ENCODE measurements around the gene RNU6-7.

RNU6-7 gene

GRCh38 chr14:32201816-32202490 lies at the start of gene RNU6-7:
Gene RNU6-7 (plus strand): TSS chr14:32202045.
- Histone ChIP-seq H3K27me3 (ENCODE audit: control insufficient read depth in 1 of 2, insufficient read depth in 2 of 2, low read length in 2 of 2) (no peaks in the 10 kb centered on the region), H3K9ac (ENCODE audit: low read depth in 1 of 2, low read length in 2 of 2) (peak within 1 kb of the TSS; percentile 66 to 69), H3K4me3 (ENCODE audit: low read depth in 1 of 2, low read length in 2 of 2) (peak within 1 kb of the TSS; percentile 87 to 91), H3K27ac (ENCODE audit: low read depth, low read length) (peak within 1 kb of the TSS; percentile 86), H3K4me1 (ENCODE audit: control insufficient read depth in 1 of 2, insufficient read depth in 2 of 2, low read length in 2 of 2) (peaks cover 23% of the 10 kb centered on the region in 2 donors), H3K9me3 (ENCODE audit: control insufficient read depth in 1 of 2, low read length in 2 of 2) (no peaks in the 10 kb centered on the region), H3K36me3 (ENCODE audit: control insufficient read depth in 1 of 2, insufficient read depth in 2 of 2, low read length in 2 of 2) (no peaks in the 10 kb centered on the region)

- Histone ChIP-seq H3K36me3 (ENCODE audit: control insufficient read depth in 1 of 2, insufficient read depth in 2 of 2, low read length in 2 of 2) (no peaks in the 10 kb centered on the region), H3K4me1 (ENCODE audit: control insufficient read depth in 1 of 2, insufficient read depth in 2 of 2, low read length in 2 of 2) (no peaks in the 10 kb centered on the region), H3K9ac (ENCODE audit: low read depth in 1 of 2, low read length in 2 of 2) (no peak overlapping the region), H3K9me3 (ENCODE audit: control insufficient read depth in 1 of 2, low read length in 2 of 2) (no peaks in the 10 kb centered on the region), H3K4me3 (ENCODE audit: low read depth in 1 of 2, low read length in 2 of 2) (no peak overlapping the region), H3K27me3 (ENCODE audit: control insufficient read depth in 1 of 2, insufficient read depth in 2 of 2, low read length in 2 of 2) (no peaks in the 10 kb centered on the region), H3K27ac (ENCODE audit: low read depth, low read length) (no peak overlapping the region)
These were observed 35.8 kb upstream of the RNU6-7 start for GRCh38 chr14:32166029-32166428.

- Histone ChIP-seq H3K36me3 (ENCODE audit: control insufficient read depth in 1 of 2, insufficient read depth in 2 of 2, low read length in 2 of 2) (no peaks in the 10 kb centered on the region), H3K9me3 (ENCODE audit: control insufficient read depth in 1 of 2, low read length in 2 of 2) (no peaks in the 10 kb centered on the region), H3K9ac (ENCODE audit: low read depth in 1 of 2, low read length in 2 of 2) (no peak overlapping the region), H3K27ac (ENCODE audit: low read depth, low read length) (no peak overlapping the region), H3K27me3 (ENCODE audit: control insufficient read depth in 1 of 2, insufficient read depth in 2 of 2, low read length in 2 of 2) (no peaks in the 10 kb centered on the region), H3K4me1 (ENCODE audit: control insufficient read depth in 1 of 2, insufficient read depth in 2 of 2, low read length in 2 of 2) (no peaks in the 10 kb centered on the region), H3K4me3 (ENCODE audit: low read depth in 1 of 2, low read length in 2 of 2) (no peak overlapping the region)
These were observed 34.9 kb upstream of the RNU6-7 start for GRCh38 chr14:32166924-32167323.

GRCh38 chr14:32167907-32168306 lies 33.9 kb upstream of the RNU6-7 start:
- H3K27ac ChIP-seq (ENCODE audit: low read depth, low read length): no peak overlapping the region
- no peaks in the 10 kb centered on the region for H3K27me3 ChIP-seq (ENCODE audit: control insufficient read depth in 1 of 2, insufficient read depth in 2 of 2, low read length in 2 of 2)
- no peaks in the 10 kb centered on the region for H3K36me3 ChIP-seq (ENCODE audit: control insufficient read depth in 1 of 2, insufficient read depth in 2 of 2, low read length in 2 of 2)
- no peaks in the 10 kb centered on the region for H3K4me1 ChIP-seq (ENCODE audit: control insufficient read depth in 1 of 2, insufficient read depth in 2 of 2, low read length in 2 of 2)
- H3K9me3 ChIP-seq (ENCODE audit: control insufficient read depth in 1 of 2, low read length in 2 of 2): no peaks in the 10 kb centered on the region
- no peak overlapping the region for H3K9ac ChIP-seq (ENCODE audit: low read depth in 1 of 2, low read length in 2 of 2)
- no peak overlapping the region for H3K4me3 ChIP-seq (ENCODE audit: low read depth in 1 of 2, low read length in 2 of 2)

GRCh38 chr14:32169191-32169590 lies 32.7 kb upstream of the RNU6-7 start:
- Histone ChIP-seq H3K9ac (ENCODE audit: low read depth in 1 of 2, low read length in 2 of 2) (no peak overlapping the region), H3K27ac (ENCODE audit: low read depth, low read length) (no peak overlapping the region), H3K36me3 (ENCODE audit: control insufficient read depth in 1 of 2, insufficient read depth in 2 of 2, low read length in 2 of 2) (no peaks in the 10 kb centered on the region), H3K4me1 (ENCODE audit: control insufficient read depth in 1 of 2, insufficient read depth in 2 of 2, low read length in 2 of 2) (no peaks in the 10 kb centered on the region), H3K4me3 (ENCODE audit: low read depth in 1 of 2, low read length in 2 of 2) (no peak overlapping the region), H3K9me3 (ENCODE audit: control insufficient read depth in 1 of 2, low read length in 2 of 2) (no peaks in the 10 kb centered on the region), H3K27me3 (ENCODE audit: control insufficient read depth in 1 of 2, insufficient read depth in 2 of 2, low read length in 2 of 2) (no peaks in the 10 kb centered on the region)

GRCh38 chr14:32171469-32171868 lies 30.4 kb upstream of the RNU6-7 start:
- Histone ChIP-seq H3K27me3 (ENCODE audit: control insufficient read depth in 1 of 2, insufficient read depth in 2 of 2, low read length in 2 of 2) (no peaks in the 10 kb centered on the region), H3K9ac (ENCODE audit: low read depth in 1 of 2, low read length in 2 of 2) (no peak overlapping the region), H3K27ac (ENCODE audit: low read depth, low read length) (no peak overlapping the region), H3K36me3 (ENCODE audit: control insufficient read depth in 1 of 2, insufficient read depth in 2 of 2, low read length in 2 of 2) (no peaks in the 10 kb centered on the region), H3K4me3 (ENCODE audit: low read depth in 1 of 2, low read length in 2 of 2) (no peak overlapping the region), H3K9me3 (ENCODE audit: control insufficient read depth in 1 of 2, low read length in 2 of 2) (no peaks in the 10 kb centered on the region), H3K4me1 (ENCODE audit: control insufficient read depth in 1 of 2, insufficient read depth in 2 of 2, low read length in 2 of 2) (no peaks in the 10 kb centered on the region)

- Histone ChIP-seq H3K4me3 (ENCODE audit: low read depth in 1 of 2, low read length in 2 of 2) (no peak overlapping the region), H3K9me3 (ENCODE audit: control insufficient read depth in 1 of 2, low read length in 2 of 2) (peaks cover 0 to 6% of the 10 kb centered on the region in 2 donors), H3K27me3 (ENCODE audit: control insufficient read depth in 1 of 2, insufficient read depth in 2 of 2, low read length in 2 of 2) (no peaks in the 10 kb centered on the region), H3K36me3 (ENCODE audit: control insufficient read depth in 1 of 2, insufficient read depth in 2 of 2, low read length in 2 of 2) (no peaks in the 10 kb centered on the region), H3K4me1 (ENCODE audit: control insufficient read depth in 1 of 2, insufficient read depth in 2 of 2, low read length in 2 of 2) (no peaks in the 10 kb centered on the region), H3K9ac (ENCODE audit: low read depth in 1 of 2, low read length in 2 of 2) (no peak overlapping the region), H3K27ac (ENCODE audit: low read depth, low read length) (no peak overlapping the region)
These were observed 18.4 kb upstream of the RNU6-7 start for GRCh38 chr14:32183151-32184058.

GRCh38 chr14:32185097-32185496 lies 16.7 kb upstream of the RNU6-7 start:
- Histone ChIP-seq H3K27ac (ENCODE audit: low read depth, low read length) (no peak overlapping the region), H3K9ac (ENCODE audit: low read depth in 1 of 2, low read length in 2 of 2) (no peak overlapping the region), H3K27me3 (ENCODE audit: control insufficient read depth in 1 of 2, insufficient read depth in 2 of 2, low read length in 2 of 2) (no peaks in the 10 kb centered on the region), H3K4me3 (ENCODE audit: low read depth in 1 of 2, low read length in 2 of 2) (no peak overlapping the region), H3K9me3 (ENCODE audit: control insufficient read depth in 1 of 2, low read length in 2 of 2) (peaks cover 0 to 6% of the 10 kb centered on the region in 2 donors), H3K36me3 (ENCODE audit: control insufficient read depth in 1 of 2, insufficient read depth in 2 of 2, low read length in 2 of 2) (no peaks in the 10 kb centered on the region), H3K4me1 (ENCODE audit: control insufficient read depth in 1 of 2, insufficient read depth in 2 of 2, low read length in 2 of 2) (no peaks in the 10 kb centered on the region)

GRCh38 chr14:32186248-32186647 lies 15.6 kb upstream of the RNU6-7 start:
- peaks cover 0 to 6% of the 10 kb centered on the region in 2 donors for H3K9me3 ChIP-seq (ENCODE audit: control insufficient read depth in 1 of 2, low read length in 2 of 2)
- H3K9ac ChIP-seq (ENCODE audit: low read depth in 1 of 2, low read length in 2 of 2): no peak overlapping the region
- no peak overlapping the region for H3K27ac ChIP-seq (ENCODE audit: low read depth, low read length)
- no peak overlapping the region for H3K4me3 ChIP-seq (ENCODE audit: low read depth in 1 of 2, low read length in 2 of 2)
- H3K27me3 ChIP-seq (ENCODE audit: control insufficient read depth in 1 of 2, insufficient read depth in 2 of 2, low read length in 2 of 2): no peaks in the 10 kb centered on the region
- H3K36me3 ChIP-seq (ENCODE audit: control insufficient read depth in 1 of 2, insufficient read depth in 2 of 2, low read length in 2 of 2): no peaks in the 10 kb centered on the region
- no peaks in the 10 kb centered on the region for H3K4me1 ChIP-seq (ENCODE audit: control insufficient read depth in 1 of 2, insufficient read depth in 2 of 2, low read length in 2 of 2)

GRCh38 chr14:32189811-32190210 lies 12.0 kb upstream of the RNU6-7 start:
- Histone ChIP-seq H3K9me3 (ENCODE audit: control insufficient read depth in 1 of 2, low read length in 2 of 2) (peaks cover 0 to 6% of the 10 kb centered on the region in 2 donors), H3K27me3 (ENCODE audit: control insufficient read depth in 1 of 2, insufficient read depth in 2 of 2, low read length in 2 of 2) (no peaks in the 10 kb centered on the region), H3K27ac (ENCODE audit: low read depth, low read length) (no peak overlapping the region), H3K9ac (ENCODE audit: low read depth in 1 of 2, low read length in 2 of 2) (no peak overlapping the region), H3K4me3 (ENCODE audit: low read depth in 1 of 2, low read length in 2 of 2) (no peak overlapping the region), H3K4me1 (ENCODE audit: control insufficient read depth in 1 of 2, insufficient read depth in 2 of 2, low read length in 2 of 2) (no peaks in the 10 kb centered on the region), H3K36me3 (ENCODE audit: control insufficient read depth in 1 of 2, insufficient read depth in 2 of 2, low read length in 2 of 2) (no peaks in the 10 kb centered on the region)
